T-helper 2 cell treated with Interferon-gamma antibody and Interleukin-4, amounts not matched to agents 5 μg/mL and 100 μg/mL, for 36 hours (primary cell): Measurements from ENCODE around the gene PLA1A.
"Not testable (repeated sequence)": the region's sequence is repeated elsewhere in the genome, so short reads cannot be mapped to it uniquely, and the experiment has no call there.

ENCODE experiments used
- DNase-seq: peaks from one replicate; pipeline ENCODE4 v3.0.0; 2021; ENCODE audit warnings: low spot score
- H3K27ac Mint-ChIP-seq: one replicate; pipeline ENCODE4 v1.8.0; 2021; ENCODE audit warnings: mild to moderate bottlenecking, mixed read lengths
- H3K27me3 Mint-ChIP-seq: one replicate; pipeline ENCODE4 v1.8.0; 2021; ENCODE audit warnings: low read depth, mixed read lengths
- H3K36me3 Mint-ChIP-seq: one replicate; pipeline ENCODE4 v1.8.0; 2021; ENCODE audit warnings: low read depth, mixed read lengths
- H3K4me1 Mint-ChIP-seq: one replicate; pipeline ENCODE4 v1.8.0; 2021; ENCODE audit warnings: low read depth, mixed read lengths
- H3K4me3 Mint-ChIP-seq: one replicate; pipeline ENCODE4 v1.8.0; 2022; ENCODE audit warnings: mild to moderate bottlenecking, moderate library complexity, mixed read lengths
- H3K9me3 Mint-ChIP-seq: one replicate; pipeline ENCODE4 v1.8.0; 2021; ENCODE audit warnings: mixed read lengths

PLA1A gene

DNA sequence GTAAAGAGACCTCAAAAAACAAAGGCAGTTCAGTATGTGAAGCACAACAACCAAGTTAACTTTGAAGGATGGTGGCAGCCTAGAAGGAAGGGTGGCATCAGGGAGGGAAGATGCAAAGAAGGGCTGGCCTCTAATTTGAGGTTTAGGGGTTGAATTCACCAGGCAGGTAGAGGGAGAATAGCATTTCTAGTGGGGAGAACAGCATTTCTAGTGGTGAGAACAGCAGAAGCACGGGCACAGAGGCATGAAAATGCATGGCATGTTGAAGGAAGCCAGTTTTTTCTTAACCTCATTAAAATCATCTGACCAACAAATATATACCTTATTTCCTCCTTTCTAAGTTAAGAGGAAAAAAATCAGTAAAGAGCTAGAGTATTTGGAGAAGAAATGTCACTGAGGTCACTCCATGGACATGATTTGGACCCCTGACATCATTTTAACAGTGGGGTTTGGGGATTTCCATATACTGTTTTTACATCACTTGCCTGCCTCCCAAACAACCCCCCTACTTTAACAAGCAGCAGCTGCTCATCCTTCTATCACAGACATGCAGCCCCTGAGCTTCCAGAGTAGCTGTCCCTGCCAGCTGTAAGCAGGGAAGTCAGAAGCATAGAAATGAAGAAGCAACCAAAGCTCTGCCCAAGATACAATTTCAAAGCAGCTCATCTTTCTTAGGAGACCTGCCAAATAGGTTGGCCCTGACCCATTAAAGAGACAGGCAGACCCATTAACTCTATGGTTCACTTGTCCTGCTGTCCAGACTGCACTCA lies 65.1 kb downstream of the PLA1A start:
- H3K4me3 Mint-ChIP-seq: no peak overlapping the region
- DNase-seq: no peak
- H3K4me1 Mint-ChIP-seq: peaks cover 8% of the 10 kb centered on the region
- H3K27ac Mint-ChIP-seq: no peak overlapping the region
- no peaks in the 10 kb centered on the region for H3K27me3 Mint-ChIP-seq
- H3K36me3 Mint-ChIP-seq: peaks cover 4% of the 10 kb centered on the region
- H3K9me3 Mint-ChIP-seq: no peaks in the 10 kb centered on the region

- Mint-ChIP-seq H3K4me3 (no peak overlapping the region), H3K27me3 (no peaks in the 10 kb centered on the region), H3K4me1 (peaks cover 5% of the 10 kb centered on the region), H3K9me3 (no peaks in the 10 kb centered on the region), H3K27ac (no peak overlapping the region), H3K36me3 (peaks cover 4% of the 10 kb centered on the region)
- no peak for DNase-seq
These were observed 66.2 kb downstream of the PLA1A start for GRCh38 chr3:119663885-119664284.

DNA sequence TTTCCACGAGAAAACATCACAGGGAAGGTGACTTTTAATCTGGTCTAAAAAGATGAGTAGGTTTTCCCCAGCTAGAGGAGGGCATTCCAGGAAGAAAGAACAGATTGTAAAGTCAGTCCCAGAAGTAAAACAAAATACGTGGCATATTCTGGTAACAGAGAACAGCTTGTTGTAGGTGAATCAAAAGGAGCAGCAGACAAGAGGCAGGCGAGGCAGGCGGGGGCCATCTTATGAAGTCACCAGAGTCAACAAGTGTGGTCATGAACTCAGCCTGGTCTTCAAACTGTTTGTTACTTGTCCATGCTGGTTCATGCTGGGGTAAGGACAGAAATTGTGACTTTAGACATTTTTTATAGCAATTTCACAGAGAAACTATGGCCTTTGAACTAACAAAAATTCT lies 66.7 kb downstream of the PLA1A start:
- no peak overlapping the region for H3K27ac Mint-ChIP-seq
- peaks cover 5% of the 10 kb centered on the region for H3K4me1 Mint-ChIP-seq
- DNase-seq: no peak
- H3K4me3 Mint-ChIP-seq: no peak overlapping the region
- no peaks in the 10 kb centered on the region for H3K9me3 Mint-ChIP-seq
- H3K36me3 Mint-ChIP-seq: peaks cover 8% of the 10 kb centered on the region
- H3K27me3 Mint-ChIP-seq: no peaks in the 10 kb centered on the region

DNA sequence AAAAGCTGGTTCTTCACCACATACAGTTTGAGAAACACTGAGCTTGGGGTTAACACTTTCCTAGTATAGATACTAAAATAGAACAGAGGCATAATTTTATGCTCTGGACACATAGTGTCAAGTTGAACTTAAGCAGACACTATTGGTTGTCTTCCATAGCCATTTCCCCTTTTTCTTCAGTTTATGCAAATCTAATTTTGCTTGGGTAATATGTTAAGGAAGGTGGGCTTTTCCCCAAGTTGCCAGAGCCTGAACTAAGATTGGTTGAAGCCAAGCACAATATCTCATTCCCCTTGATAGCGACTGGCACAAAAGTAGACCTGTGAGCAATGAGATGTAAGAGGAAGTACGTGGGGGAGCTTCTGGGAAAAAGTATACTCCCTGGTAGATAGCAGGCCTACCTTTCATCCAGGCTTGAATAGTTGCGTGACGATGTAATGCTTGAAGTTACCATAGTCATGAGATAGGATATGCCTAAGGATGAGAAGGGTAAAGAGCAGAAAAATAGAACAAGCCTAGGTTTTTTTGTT lies 67.2 kb downstream of the PLA1A start:
- H3K4me1 Mint-ChIP-seq: peaks cover 6% of the 10 kb centered on the region
- peaks cover 12% of the 10 kb centered on the region for H3K36me3 Mint-ChIP-seq
- H3K9me3 Mint-ChIP-seq: no peaks in the 10 kb centered on the region
- no peak overlapping the region for H3K4me3 Mint-ChIP-seq
- no peak overlapping the region for H3K27ac Mint-ChIP-seq
- DNase-seq: no peak
- no peaks in the 10 kb centered on the region for H3K27me3 Mint-ChIP-seq

DNA sequence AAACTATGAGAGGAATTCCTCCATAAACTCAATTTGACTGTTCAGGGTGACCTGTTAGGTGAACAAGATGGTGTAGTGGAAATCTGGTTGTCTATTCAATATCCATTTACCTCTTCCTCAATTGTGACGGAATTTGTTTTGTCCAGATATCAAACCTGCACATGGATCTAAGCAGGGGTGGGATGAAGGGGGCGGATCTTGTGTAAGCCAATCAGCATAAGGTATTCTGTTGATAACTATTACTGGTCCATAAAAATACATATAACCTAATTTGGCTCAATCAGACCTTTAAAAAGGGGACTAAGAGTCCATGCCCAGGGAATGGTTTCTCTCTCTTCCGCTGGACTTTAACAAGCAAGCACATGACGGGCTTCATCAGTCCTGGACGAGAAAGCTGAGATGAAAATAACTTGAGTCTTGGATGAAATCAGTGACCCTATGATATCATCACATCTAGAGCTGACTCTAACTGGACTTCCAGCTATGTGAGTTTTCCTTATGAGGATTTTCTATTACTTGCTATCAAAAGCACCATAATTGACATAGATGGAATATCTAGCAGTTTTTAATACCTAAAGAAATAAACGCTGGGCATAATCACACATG lies 68.4 kb downstream of the PLA1A start:
- no peak for DNase-seq
- Mint-ChIP-seq H3K27me3 (no peaks in the 10 kb centered on the region), H3K9me3 (no peaks in the 10 kb centered on the region), H3K4me3 (no peak overlapping the region), H3K4me1 (peaks cover 6% of the 10 kb centered on the region), H3K27ac (no peak overlapping the region), H3K36me3 (peaks cover 17% of the 10 kb centered on the region)

- Mint-ChIP-seq H3K4me1 (peaks cover 12% of the 10 kb centered on the region), H3K27me3 (no peaks in the 10 kb centered on the region), H3K27ac (no peak overlapping the region), H3K36me3 (peaks cover 41% of the 10 kb centered on the region), H3K4me3 (no peak overlapping the region), H3K9me3 (no peaks in the 10 kb centered on the region)
- DNase-seq: no peak
These were observed 72.4 kb downstream of the PLA1A start for GRCh38 chr3:119669906-119670570.

- Mint-ChIP-seq H3K27me3 (no peaks in the 10 kb centered on the region), H3K36me3 (peaks cover 55% of the 10 kb centered on the region), H3K9me3 (no peaks in the 10 kb centered on the region), H3K4me3 (no peak overlapping the region), H3K27ac (no peak overlapping the region), H3K4me1 (peaks cover 32% of the 10 kb centered on the region)
- DNase-seq: no peak
These were observed 75.1 kb downstream of the PLA1A start for GRCh38 chr3:119672776-119673175.

- Mint-ChIP-seq H3K27me3 (no peaks in the 10 kb centered on the region), H3K4me1 (peaks cover 33% of the 10 kb centered on the region), H3K27ac (no peak overlapping the region)
These were observed 76.2 kb downstream of the PLA1A start for GRCh38 chr3:119673875-119674274.

DNA sequence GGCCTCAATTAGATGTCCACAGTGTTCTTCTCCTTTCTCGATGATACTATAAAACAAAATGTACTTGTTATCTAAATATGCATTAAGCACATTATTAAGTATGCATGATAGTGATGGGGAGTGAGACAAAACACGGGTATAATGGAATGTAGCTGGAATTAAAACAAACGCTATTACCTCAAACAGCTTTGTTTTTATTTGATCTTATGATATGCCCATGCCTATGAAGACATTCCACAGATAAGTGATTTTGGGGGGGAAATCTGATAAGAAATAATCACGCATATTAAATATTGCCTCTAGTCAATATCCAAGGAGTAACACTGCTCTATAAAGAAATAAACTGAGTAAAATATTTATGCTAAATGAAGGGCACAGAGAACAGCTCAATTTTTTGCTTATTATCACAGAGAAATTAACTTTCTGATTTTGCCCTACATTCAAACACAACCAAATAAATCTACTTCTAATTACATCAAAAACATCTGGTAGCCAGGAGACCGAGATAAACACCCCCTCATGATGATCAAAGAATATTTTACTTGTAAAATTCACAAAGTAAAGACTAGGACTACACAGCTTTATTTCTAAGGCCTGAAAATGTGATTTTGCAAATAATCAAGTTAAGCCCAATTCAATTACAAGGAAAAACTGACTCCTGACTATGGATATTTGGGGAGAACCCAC lies 77.6 kb downstream of the PLA1A start:
- peak overlapping the region; percentile 99 for H3K4me3 Mint-ChIP-seq
- peak overlapping the region; percentile 96 for H3K27ac Mint-ChIP-seq
- peaks cover 44% of the 10 kb centered on the region for H3K36me3 Mint-ChIP-seq
- DNase-seq: no peak
- no peaks in the 10 kb centered on the region for H3K27me3 Mint-ChIP-seq
- no peaks in the 10 kb centered on the region for H3K9me3 Mint-ChIP-seq
- H3K4me1 Mint-ChIP-seq: peaks cover 35% of the 10 kb centered on the region

More at GRCh38 chr3:119673875-119674274, 76.2 kb downstream of the PLA1A start:
- no peak overlapping the region for H3K4me3 Mint-ChIP-seq
- DNase-seq: no peak
- H3K9me3 Mint-ChIP-seq: no peaks in the 10 kb centered on the region
- H3K36me3 Mint-ChIP-seq: peaks cover 55% of the 10 kb centered on the region

DNA sequence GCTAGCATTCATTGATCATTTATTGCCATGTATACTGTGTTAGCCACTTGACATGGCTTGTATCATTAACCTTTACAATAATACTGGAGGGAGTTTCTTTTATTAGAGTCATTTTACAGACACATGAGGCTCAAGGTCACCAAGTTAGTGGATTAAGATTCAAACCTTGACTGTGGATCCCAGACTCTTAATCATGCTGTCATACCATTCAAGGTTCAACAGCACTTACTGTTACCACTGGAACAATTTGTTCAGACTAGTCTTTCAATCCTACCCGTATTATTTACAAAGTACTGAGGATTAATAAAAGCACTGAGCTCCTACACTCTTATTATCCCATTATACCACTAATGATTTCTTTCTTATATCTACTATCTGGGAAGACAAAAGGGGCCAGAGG lies 78.3 kb downstream of the PLA1A start:
- Mint-ChIP-seq H3K9me3 (no peaks in the 10 kb centered on the region), H3K27ac (peak overlapping the region; percentile 96), H3K4me1 (peaks cover 35% of the 10 kb centered on the region), H3K4me3 (peak overlapping the region; percentile 99), H3K27me3 (no peaks in the 10 kb centered on the region), H3K36me3 (peaks cover 42% of the 10 kb centered on the region)
- no peak for DNase-seq

- peaks cover 32% of the 10 kb centered on the region for H3K4me1 Mint-ChIP-seq
- H3K36me3 Mint-ChIP-seq: peaks cover 34% of the 10 kb centered on the region
- H3K27me3 Mint-ChIP-seq: no peaks in the 10 kb centered on the region
- H3K9me3 Mint-ChIP-seq: no peaks in the 10 kb centered on the region
- peak within 1 kb of the TSS; percentile 96 for H3K27ac Mint-ChIP-seq
- peak; percentile 95 for DNase-seq
- peak within 1 kb of the TSS; percentile 99 for H3K4me3 Mint-ChIP-seq
These were observed 79.3 kb downstream of the PLA1A start, which contains the start of gene COX17 for GRCh38 chr3:119676771-119677640. COX17 (minus strand) TSS chr3:119677406; CDS start chr3:119677310, 96 bp downstream.

- Mint-ChIP-seq H3K4me3 (peak overlapping the region; percentile 99), H3K9me3 (no peaks in the 10 kb centered on the region), H3K27ac (peak overlapping the region; percentile 96), H3K36me3 (peaks cover 29% of the 10 kb centered on the region), H3K4me1 (peaks cover 28% of the 10 kb centered on the region), H3K27me3 (no peaks in the 10 kb centered on the region)
- DNase-seq: no peak
These were observed 79.9 kb downstream of the PLA1A start for GRCh38 chr3:119677641-119677934.

DNA sequence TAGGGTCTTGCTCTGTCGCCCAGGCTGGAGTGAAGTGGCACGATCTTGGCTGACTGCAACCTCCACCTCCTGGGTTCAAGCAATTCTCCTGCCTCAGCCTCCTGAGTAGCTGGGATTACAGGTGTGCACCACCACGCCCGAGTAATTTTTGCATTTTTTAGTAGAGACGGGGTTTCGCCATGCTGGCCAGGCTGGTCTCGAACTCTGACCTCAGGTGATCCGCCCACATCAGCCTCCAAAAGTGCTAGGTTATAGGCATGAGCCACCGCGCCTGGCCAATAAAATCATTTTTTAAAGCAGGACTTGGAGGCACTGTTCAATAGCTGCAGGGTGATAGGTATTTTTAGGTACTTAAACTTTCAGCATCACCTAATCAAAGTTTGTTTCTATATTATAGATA lies 80.5 kb downstream of the PLA1A start:
- H3K4me3 Mint-ChIP-seq: peak overlapping the region; percentile 12
- DNase-seq, H3K27ac Mint-ChIP-seq, H3K27me3 Mint-ChIP-seq, H3K9me3 Mint-ChIP-seq: not testable (repeated sequence)
- peaks cover 23% of the 10 kb centered on the region for H3K36me3 Mint-ChIP-seq
- H3K4me1 Mint-ChIP-seq: peaks cover 28% of the 10 kb centered on the region
